GM21381 (cell line): ENCODE data around the gene GMCL1.
"Not testable (repeated sequence)": the region's sequence is repeated elsewhere in the genome, so short reads cannot be mapped to it uniquely, and the experiment has no call there.

Source experiments
- ATAC-seq: cut with Tn5 transposase; IDR thresholded peaks from one replicate; pipeline ENCODE4 v1.9.1; 2021; ENCODE audit warnings: mild to moderate bottlenecking, moderate library complexity; ENCODE audit not compliant: unreplicated experiment

Gene GMCL1

DNA sequence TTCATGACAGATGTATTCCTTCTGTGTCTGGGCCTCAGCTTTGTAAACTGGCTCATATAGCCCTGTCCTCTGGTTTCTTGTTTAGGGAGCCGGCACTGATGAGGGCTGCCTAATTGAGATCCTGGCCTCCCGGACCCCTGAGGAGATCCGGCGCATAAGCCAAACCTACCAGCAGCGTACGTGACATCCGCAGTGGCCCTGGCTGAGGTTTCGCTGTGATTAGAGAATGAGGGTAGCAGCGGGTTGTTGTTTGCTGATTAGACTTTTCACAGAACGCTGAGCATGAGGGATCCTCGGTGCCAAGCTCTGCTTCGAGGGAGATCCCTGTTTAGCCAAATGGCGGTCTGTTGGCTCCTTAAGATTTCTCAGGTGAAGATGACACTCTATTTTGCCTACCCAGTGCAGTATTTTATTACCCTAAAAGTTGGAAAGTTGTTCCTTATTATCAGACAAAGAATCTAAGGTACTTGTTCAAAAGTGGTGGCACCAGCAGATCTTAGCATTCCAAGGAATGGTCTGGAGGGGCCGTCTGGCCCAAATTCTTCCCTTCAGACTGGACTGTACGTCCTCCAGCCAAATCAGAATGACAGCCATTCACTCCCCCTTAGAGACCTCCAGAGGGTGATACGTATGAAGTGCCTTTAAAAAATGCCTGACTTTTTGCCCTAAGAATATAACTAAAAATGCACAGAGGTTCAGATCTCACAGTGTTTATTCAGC lies 21.5 kb upstream of the GMCL1 start:
- ATAC-seq = no peak

DNA sequence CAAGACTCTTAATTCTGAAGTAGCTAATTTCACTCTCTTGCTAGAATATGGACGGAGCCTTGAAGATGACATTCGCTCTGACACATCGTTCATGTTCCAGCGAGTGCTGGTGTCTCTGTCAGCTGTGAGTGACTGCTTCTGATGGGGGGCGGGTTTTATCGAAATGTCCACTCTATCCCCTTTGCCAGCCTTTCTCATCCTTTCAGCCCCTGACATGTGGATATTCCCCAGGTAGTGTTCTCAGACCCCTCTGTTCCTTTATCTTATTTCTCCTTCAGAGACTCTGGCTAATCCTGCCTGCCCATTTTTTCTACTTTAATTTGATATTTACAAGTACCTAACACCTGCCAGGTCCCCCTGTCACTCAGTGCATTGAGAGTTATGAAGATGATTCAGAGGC lies 18.9 kb upstream of the GMCL1 start:
- no peak for ATAC-seq

DNA sequence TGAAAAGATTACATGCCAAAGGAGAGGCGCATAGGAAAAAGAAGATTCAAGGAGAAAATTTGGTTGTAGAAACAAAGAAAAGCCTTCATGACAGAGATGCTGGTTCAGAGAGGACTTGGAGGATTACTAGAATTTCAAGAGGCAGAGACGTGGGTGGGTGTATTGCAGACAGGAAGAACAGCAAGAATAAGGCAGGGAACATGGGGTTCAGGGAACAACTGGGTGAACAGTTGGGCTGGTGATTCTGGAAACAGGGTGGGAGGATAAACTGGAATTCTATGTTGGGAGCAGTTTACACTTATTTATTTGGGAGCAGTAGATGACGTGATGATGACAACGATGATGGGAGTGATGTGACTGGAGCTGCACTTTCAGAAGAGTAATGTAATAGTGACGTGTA lies 18.4 kb upstream of the GMCL1 start:
- ATAC-seq = no peak

DNA sequence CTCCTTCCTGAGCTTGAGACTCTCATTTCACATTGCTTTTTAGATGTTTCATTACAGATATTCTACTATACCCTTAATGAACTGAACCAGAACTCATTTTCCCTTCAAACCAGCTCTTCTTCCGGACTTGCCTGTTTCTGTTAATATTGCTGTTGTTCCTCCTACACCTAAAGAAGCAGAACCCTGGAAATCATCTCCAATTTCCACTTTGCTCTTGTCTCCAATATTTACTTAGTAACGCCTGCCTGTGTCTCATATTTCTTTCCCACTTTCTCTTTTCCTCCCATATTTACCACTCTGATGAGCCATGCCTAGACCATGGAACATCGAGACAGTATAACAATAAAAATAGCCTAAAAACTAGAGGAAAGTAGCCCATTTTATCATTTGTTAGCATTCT lies 17.9 kb upstream of the GMCL1 start:
- no peak for ATAC-seq

DNA sequence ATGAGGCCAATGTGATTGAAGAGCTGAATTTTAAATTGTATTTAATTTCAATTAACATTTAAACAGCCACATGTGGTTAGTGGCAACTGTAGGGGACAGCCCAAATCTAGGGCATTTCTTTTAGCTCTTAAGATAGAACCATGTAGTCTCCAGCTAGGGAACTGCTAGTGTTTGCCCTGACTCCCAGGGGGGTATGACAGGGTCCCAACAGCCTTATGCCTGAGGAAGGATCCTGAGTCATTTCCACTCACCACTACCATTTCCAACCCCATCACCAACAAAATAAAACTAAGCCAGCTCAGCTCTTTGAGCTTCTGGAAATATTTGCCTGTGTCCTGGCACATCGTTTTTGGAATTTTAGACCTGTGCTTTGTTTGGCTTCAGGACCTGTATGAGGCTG lies 13.7 kb upstream of the GMCL1 start:
- ATAC-seq = no peak

DNA sequence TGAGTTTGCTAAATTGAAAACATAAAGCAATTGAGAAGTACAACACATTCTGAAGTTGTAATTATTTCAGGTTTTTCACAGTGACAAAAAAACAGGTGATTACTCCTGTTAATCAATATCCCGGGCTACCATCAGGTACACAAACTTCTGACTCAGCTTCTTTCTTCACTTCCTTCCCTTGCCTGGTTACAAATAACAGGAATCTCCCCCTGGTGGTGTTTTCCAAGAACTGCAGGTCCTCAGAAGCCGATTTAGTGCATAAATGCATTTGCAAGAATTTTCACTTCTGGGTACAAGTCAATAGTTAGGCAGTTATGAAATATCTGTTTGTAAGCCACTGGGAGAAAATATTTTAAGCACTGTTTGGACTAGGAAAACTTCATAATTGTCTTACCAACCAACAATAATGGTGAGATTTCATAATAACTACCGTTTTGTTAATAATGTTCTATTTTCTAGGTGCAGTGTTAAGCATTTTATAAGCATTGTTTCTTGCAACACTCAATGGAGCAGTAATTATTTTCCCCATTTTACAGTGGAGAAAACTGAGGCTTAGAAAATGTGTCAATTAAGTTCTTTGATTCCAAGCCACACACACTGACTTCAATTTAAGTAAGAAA lies 12.4 kb upstream of the GMCL1 start:
- ATAC-seq = no peak

DNA sequence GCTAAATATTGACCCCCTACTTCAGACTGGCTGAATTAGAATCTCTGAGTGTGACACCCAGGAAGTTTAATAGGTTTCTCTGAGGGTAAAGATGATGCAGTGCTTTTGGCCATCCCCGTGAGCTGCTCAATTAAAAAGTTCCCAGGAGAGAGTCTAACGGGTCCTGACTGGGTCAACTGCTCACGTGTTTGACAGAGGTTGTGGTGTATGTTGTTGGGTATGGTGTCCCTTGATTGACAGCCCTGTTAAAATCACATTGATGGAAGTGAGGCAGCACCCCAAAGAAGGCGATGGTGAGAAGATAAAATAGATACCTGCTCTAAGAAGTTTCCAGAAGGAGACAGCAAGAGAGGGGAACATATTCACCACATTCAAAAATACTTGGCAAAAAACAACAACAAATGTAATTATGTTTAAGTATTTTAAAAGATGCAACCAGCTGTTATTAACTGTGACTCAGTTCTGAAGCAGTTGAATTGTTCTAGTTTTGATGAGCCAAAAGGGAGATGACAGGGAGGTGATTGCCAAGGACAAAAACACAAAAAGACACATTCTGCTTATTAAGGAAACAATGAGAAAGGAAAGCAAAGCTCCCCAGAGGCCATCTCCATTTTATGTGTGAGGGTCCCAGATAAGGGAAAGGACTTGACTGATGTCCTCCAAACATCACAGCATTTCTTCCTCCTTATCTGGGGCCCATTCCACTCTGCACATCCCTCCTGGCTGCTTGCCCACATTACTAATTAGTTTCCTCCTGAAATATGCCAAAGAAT lies 11.5 kb upstream of the GMCL1 start:
- no peak for ATAC-seq

DNA sequence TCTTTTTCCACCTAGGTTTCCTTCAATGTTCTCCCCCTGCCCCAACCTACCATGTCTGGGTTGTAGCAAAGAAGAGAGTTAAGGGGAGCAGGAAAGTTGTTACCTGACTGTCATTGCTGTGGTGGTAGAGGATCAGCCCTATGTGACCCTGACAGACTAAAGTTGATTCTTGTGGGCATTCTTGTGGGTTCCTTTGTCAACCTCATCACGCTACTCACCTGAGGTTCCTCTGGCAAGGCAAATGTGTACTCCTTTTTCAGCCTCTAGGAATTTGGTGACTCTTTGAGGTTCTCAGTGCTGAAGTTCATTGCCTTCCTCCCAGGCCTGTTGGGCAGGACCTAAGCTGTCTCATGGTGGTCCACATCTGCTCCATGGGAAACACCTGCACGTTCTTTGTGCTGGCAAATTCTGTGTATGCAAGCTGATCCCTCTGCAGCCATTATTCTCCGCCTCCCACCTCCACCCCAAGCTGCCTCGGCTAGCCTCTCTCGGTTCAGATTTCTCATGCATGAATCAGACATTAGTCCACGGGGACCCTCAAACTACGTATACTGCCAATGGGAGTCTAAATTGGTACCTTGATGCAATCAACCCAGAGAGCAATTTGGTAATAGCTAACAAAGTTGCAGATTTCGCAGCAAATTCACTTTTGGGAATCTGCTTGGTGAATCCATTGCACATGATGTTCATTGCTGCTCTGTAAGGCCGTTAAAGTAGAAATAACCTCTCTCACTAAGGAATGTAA lies 1.5 kb upstream of the GMCL1 start:
- no peak for ATAC-seq

DNA sequence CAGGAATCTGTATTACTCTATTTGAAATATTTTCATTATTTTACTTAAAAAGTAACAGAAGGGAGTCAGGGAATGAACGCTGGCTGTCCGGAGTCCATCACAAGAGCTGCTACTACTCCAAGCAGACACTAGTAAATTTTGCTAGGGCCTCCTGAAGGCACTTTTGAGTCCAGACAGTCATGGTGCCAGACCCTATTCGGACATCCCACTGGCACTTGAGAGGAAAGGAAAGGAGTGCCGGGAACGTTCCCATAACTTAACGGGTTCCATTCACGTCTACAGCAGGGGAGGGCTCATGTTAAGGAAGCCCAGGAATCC lies 563 bp upstream of the GMCL1 start:
- ATAC-seq = no peak

DNA sequence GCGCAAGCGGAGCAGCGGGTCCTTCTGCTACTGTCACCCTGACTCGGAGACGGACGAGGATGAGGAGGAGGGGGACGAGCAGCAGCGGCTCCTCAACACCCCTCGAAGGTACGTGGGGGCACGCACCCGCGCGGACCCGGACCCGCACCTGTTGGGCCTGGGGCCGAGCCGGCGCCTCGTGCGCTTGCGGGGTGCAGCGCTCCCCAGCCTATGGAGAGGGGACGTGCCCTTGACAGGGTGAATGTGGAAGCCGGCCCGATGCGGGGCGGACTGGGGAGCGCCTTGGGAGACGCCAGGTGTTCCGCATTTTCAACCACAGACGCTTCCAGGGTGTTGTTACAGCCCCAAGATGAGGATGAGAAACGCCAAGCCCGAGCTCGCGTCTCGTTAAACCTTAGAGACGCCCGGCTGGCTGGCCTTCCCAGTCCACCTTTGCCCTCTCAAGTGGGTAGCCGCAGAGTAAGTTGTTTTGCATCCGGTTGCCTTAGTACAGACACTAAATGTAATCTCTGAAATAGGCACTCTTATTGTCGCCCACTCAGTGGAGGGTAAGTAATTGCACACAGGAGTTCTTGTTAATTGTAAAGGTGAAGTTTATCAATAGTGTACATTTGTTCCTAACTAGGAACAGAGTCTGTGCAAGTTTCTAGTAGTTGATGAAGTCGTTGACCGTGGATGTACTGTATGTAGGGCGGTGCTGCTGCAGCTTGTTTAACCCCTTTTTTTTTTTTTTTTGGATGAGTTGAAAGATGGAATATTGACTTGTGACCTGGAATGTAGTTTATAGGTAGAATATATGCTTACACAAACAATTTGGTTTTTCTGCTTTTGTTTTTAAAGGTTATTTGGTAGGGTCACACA lies 815 bp downstream of the GMCL1 start:
- ATAC-seq = peak; percentile 27

DNA sequence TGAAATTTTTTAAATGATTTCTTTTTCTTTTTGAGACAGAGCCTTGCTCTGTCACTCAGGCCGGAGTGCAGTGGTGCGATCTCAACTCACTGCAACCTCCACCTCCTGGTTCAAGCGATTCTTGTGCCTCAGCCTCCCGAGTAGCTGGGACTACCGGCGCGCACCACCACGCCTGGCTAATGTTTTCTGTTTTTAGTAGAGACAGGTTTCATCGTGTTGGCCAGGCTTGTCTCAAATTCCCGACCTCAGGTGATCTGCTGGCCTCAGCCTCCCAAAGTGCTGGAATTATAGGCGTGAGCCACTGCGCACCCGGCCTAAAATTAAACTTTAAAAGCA lies 1.4 kb downstream of the GMCL1 start:
- ATAC-seq = not testable (repeated sequence)

DNA sequence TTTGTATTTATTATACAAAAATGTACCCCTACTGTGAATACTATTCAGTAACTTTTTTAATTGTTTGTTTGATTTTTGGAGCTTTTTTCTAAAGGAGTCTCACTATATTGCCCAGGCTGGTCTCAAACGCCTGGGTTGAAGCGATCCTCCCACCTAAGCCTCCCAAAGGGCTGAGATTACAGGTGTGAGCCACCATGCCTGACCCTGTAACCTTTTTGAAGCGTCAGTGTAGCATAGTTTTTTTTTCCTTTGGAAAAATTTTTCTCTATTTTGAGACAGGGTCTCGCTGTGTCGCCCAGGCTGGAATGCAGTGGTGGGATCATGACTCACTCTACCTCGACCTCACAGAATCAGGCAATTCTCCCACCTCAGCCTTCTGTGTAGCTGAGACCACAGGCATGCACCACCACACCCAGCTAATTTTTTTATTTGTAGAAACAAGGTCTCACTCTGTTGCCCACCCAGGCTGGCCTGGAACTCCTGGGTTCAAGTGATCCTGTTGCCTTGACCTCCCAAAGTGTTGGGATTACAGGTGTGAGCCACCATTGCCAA lies 2.0 kb downstream of the GMCL1 start:
- no peak for ATAC-seq

DNA sequence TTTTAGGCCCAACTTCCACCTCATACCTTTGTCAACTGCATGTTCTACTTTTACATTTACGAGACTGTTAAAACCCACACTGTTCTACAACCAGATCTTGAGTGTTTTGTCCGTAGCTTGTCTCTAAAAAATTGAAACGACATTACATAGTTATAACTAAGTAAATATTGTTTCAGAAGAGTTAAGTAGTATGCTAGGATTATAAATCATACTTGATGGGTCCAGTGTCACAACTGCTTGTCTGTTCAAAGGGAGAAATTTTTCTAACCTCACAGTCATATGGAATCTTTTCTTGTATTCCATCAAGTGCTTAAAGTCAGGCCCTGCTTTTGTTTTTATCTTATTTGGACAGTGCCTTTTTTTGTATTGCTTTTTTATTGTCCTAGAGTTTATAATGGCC lies 4.3 kb downstream of the GMCL1 start:
- ATAC-seq = no peak

DNA sequence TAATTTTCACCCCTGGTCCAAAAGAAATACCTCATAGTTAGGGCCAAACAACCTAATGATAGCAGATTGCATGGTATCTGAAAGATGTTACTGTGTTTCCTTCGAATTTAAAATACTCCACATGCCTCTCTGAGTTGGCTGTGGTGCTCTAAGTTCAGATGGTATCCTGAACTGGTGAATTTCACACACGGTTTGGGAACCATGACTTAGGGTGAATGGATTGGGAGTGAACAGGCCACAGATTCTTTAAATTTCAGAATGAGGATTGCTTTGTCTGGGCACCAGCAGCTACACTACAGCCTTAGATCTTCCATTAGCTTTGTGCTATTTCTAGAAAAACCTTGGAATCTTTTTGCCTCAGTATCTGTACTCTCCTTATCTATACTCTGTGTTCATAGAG lies 6.2 kb downstream of the GMCL1 start:
- no peak for ATAC-seq

DNA sequence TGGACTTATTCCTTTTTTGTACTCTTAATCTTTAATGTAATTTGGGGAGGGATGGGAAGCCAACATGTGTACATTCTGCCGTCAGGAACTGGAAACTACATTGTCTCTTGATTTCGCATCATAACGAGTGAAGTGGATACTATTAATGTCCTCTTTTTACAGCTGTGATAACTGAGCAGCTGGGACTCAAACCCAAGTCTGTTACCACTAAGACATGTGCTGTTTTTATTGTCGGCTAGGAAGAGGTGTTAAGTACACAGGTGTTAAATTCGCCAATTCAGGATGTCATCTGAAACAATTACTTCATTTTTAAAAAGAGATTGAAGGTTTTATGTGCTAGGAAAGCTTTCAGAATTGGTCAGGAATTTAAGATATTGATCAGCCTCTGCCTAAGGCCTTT lies 6.9 kb downstream of the GMCL1 start:
- ATAC-seq = no peak

DNA sequence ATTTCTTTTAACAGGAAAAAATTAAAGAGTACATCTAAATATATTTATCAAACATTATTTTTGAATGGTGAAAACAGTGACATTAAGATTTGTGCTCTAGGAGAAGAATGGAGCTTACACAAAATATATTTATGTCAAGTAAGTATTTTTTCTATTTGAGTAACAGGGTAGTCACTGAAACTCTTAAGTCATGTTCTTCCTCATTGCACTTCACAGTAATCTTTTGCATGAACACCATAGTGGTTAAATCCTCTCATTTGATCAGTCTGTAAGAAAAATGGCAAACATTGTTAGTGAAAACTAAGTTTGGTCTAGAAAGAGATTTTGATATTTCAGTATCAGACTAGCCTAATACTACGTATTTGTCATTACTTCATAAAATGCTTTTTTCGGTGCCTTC lies 8.1 kb downstream of the GMCL1 start:
- no peak for ATAC-seq

DNA sequence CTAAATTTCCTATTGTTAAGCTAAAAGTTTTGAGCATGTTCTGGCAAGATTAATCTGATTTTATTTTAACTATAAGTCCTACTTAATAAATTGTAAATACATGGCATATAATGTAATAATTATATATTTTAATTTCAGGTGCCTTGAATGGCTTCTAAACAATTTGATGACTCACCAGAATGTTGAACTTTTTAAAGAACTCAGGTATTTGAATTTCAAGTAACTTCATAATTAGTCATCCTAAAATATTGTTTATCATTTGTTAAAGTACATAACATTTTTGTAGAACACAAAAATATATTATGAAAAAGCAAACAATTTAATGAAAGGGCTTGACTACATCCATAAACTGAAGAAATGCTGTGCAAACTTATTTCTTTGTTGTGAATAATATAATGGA lies 14.5 kb downstream of the GMCL1 start:
- ATAC-seq = no peak

DNA sequence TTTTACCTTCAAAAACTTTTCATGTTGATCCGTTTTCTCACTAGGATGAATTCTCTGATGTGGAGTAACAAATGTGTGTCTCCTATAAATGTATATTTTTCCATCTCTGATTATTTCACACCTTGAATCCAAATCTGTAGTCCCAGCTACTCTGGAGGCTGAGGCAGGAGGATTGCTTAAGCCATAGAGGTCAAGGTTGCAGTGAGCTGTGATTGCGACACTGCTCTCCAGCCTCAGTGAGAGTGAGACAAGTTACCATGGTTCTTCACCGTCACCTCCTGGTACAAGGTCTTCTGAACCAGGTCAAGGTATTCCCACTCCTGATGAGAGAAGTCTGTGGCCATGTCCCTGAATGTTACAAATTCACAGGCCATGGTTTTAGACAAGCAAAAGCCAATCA lies 15.1 kb downstream of the GMCL1 start:
- no peak for ATAC-seq

DNA sequence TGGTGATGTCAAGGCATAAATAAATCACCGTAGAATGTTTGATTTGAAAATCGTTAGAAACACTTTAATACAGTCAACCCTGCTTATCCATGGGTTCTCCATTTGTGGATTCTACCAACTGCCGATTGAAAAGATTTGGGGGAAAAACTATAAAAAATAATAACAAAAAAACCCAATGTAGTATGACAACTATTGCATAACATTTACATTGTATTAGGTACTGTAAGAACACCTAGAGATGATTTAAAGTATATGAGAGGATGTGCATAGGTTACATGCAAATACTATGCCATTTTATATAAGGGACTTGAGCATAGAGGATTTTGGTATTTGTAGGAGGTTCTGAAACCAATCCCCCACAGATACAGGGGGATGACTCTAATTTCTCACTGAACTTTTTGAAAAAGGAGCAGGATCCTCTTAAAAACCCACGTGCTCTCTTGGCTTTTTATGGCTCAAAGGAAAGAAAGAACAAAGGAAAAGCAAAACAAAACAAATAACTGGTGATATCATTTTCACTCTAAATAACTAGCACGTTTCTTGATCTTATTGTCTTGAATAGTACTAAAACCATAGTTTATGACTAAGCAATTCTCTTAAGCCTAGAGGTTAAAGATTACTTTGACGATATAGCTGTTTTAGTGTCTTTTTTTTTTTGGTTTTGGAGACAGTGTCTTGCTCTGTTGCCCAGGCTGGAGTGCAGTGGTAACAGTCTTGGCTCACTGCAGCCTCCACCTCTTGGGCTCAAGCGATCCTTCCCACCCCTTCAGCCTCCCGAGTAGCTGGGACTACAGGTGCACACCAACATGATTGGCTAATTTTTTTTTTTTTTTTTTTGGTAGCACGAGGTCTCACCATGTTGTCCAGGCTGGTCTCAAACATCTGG lies 17.0 kb downstream of the GMCL1 start:
- no peak for ATAC-seq
